Endothelial cell of umbilical vein (primary cell): ENCODE data around the gene TMEM222.

Source experiments
- CTCF ChIP-seq, 2 donors: IDR thresholded peaks; 1 replicate in 1 of 2; 2 replicates in 1 of 2; pipeline ENCODE4 v1.5.1; 2011; ENCODE audit warnings: low read length in 2 of 2, mild to moderate bottlenecking in 2 of 2, moderate library complexity in 2 of 2, control low read depth in 1 of 2, inconsistent platforms in 1 of 2, low read depth in 1 of 2; ENCODE audit not compliant: insufficient read depth in 1 of 2; ENCODE audit errors: extremely low read depth in 1 of 2
- JUN ChIP-seq: IDR thresholded peaks from 2 replicates; pipeline ENCODE4 v1.6.1; 2011; ENCODE audit warnings: borderline replicate concordance, low read depth; ENCODE audit not compliant: insufficient read length, insufficient read depth
- POLR2A ChIP-seq: IDR thresholded peaks from 2 replicates; pipeline ENCODE4 v1.6.1; 2012; ENCODE audit warnings: low read depth, mild to moderate bottlenecking, control low read depth, low read length

- no peak for TF ChIP-seq JUN
- no peak for TF ChIP-seq CTCF (IDR thresholded peaks at IDR 0.05; ENCODE audit: extremely low read depth in 1 of 2, insufficient read depth in 1 of 2, low read depth in 1 of 2, low read length in 2 of 2)
- no peak for TF ChIP-seq POLR2A
Measured at GRCh38 chr1:27335506-27336422, 13.8 kb downstream of the TMEM222 start.
